G401.6 (cell line): ENCODE results near the gene HES3.
A peak's percentile ranks its signal among the peaks of the same experiment; 100 is the strongest.

Experiments
- FAIRE-seq: peaks from 2 replicates; lab custom pipeline; 2012; peaks lifted over from hg19 to GRCh38; lab: Jason Lieb, UNC

The HES3 gene

DNA sequence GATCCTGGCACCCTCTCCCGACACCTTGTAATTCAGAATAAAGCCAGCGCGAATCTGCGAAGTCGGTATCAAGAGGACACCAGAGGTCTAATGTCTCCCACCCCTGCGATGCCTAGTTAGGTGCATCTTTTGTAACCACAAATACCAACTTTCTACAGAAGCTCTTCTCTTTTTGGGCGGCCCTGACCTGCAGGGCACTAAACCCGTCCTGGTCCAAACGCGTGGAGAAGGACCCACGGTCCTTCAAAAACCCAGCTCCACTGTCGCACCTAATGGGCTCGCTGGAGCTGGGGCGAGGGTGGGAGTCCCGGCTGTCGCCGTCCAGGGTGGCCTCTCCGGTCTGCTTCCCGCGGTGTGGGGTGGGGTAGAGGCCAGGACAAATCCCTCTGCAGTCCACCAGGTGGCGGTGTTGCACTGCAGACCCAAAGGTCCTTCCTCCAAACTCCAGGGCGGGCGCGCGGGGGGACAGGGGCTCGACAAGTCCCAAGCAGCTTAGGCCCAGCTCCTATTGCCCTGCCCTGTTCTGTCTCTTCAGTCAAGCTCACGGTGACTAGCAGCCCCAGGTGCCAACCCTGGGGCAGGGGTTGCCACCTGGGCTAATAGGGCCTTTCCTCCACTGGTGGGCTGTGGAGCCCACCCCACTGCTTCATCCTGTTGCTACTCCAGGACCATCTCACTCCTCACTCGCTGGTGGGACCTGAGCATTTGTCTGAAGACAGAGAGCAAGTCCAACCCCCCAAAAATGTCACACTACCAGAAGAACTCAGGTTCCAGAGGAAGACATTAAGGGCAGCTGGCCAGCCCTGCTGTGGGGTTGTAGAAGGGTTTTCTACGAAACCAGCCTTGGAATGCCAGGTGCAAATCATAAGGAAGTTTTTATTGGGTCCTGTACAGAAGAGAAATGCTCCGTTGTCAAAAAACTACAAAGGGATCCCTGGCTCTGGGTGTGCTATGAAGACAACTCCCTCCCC is 2.8 kb downstream of the HES3 start:
- FAIRE-seq, result no peak

DNA sequence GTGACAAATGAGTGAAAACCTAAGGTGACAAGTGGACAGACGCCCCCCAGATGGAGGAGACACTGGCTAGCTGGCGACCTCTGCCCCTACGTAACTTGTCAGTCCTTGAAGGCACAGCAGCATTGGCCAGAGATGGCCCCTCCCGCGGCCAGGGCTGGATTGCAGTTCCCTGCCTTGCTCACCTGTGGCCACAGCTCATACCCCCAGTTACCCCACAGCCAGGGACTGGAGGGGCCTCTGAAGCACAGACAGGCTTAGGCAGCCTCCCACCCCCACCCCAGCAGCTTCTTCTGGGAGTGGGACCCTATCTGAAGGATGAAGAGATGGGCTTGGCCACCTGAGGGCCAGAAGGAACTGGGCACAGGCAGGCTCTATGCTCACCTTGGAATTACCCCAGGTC is 3.7 kb downstream of the HES3 start:
- no peak for FAIRE-seq

DNA sequence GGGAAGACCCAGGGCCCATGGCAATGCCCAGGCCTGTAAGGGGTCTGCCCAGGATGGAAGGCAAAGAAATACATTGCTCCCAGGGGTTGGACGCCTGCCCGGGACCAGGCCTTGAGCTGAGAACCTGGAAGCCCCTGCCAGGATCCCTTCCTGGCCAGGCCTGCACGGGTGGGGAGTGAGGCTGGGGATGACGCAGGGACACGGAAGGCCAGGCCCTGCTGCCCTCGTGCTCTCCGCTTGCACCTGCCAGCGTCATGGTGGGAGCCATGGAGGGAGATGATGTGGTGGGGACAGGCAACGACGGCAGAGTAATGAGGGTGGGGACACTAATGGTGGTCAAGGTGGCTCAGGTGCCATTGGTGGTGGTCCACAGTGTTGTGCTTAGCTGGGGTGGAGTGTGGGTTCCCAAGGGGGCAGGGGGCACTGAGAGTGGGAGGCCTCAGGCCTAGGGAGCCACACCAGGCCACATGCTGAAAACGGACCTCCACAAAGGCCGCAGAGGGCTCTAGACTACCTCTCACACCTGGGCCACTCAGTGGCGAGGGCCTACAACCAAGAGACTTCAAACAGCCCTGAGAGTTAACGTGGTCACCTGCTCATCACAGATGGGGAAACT is 4.3 kb downstream of the HES3 start:
- FAIRE-seq, result no peak

DNA sequence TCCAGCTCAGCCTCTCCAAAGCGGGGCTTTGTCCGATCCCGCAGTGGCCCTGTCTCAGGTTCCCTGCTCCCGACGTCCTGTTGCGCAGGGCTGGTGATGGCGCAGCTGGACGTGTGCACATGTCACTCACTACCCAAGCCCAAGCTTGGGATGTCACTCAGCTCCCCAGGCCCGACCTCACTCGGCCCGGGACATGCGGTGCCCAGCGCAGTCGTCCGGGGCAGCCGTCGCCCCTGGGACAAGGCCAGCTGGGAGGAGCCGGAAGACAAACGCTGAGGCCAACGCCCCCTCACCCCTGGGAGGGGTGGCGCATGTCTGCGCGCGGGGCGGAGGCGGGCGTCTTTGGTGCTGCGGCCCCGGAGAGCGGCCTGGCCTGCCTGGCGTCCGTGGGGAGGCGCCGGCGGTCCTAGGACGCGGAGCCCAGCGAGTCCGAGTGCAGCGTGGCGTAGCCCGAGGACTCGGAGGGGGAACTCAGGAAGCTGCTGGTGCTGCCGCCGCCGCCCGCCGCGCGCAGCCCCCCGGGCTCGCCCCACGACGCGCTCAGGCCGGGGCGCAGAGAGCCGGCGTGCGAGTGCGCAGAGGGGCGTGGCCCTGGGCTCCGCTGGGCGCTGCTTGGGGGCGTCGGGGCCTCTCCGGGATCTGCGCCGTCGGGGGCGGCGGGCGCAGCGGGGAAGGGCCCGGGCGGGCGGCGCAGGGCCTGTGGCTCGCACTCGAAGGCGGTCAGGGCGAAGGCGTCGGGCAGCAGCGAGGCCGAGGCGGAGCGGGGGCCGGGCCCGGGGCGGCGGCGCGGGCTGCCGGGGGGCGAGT is 5.2 kb downstream of the HES3 start:
- FAIRE-seq, result no peak

DNA sequence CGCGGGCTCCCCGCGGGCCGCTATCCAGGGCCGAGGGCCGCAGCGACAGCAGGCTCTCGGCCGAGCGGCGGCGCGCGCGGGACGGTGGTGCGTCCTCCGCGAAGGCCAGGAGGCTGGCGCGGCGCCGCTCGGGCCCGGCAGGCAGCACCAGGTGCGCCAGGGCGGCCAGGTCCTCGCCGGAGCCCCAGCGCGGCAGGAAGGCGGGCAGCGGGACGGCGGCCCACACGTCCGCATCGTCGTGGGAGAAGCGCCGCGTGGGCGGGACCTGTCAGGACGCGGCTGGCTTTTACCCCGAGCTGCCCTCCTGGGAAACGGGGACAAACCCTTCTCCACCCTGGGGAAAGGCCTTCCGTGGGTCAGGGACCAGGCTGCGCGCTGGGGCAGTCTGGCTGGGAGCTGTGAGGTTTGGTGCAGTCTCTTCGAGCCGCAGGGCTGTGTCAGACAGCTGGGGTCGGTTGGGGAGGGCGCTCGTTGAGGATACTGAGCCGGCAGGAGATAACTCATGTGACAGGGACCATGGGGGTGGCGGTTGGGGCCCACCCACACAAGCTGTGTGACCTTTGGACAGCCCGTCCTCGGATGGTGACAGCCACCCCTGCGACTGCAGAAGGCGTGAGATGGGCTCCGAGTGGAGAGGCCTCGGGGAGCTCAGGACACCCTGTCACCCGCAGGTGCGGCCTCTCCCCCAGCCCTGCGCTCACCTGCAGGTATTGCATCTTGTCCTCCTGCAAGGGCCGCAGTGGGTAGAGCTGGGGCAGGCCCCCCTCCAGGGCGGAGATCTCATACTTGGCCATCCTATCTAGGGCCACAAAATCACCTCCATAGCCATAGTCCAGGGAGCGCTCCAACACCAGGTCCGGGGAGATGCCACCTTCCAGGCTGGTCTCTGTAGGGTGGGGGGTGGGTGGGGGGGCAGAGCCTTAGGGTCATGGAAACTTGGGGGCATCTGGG is 6.0 kb downstream of the HES3 start:
- FAIRE-seq, result no peak

DNA sequence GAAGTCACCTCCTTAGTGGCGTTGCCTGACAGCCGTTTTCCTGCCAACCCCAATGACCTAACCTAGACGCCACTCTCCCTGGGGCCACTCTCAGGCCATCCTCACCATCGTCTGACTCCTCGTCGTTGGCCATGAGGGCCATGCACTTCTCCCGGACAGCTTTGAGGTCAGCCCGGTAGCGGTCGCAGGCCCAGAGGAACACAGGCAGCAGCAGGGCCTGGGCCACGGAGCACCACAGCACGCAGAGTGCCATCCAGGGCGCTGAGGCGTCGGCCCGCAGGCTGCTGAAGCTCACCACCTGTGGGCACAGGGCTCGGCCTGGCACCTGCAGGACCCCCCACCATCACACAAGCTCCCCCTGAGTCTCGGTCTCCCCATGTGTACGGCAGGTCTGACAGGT is 7.3 kb downstream of the HES3 start:
- FAIRE-seq, result no peak

DNA sequence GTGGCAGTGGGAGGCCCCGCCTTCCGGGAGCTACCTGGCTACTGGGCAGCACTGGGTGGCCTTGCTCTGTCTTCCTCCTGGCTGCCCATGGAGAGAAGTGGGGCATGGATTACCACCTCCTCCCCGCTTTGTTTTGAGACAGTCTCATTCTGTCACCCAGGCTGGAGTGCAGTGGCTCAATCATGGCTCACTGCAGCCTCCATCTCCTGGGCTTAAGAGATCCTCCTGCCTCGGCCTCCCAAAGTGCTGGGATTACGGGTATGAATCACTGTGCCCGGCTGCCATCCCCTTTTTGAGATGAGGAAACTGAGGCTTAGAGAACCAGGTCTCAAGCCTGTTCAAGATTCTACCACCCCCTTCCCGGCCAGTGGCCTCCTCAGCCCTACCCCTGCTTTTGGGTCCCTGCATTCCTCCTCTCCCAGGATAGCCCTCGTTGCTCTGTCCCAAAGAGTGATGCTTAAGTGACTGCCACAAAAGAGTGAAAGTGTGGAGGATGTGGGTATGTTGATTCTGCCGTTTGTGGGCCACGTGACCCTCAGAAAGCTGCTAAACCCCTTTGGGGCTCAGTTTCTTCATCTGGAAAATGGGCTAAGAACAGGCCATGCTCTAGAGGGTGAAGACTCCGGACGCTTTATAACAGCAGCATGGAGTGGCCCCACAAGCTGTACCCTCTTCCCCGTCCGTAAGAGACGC is 7.8 kb downstream of the HES3 start:
- no peak for FAIRE-seq

DNA sequence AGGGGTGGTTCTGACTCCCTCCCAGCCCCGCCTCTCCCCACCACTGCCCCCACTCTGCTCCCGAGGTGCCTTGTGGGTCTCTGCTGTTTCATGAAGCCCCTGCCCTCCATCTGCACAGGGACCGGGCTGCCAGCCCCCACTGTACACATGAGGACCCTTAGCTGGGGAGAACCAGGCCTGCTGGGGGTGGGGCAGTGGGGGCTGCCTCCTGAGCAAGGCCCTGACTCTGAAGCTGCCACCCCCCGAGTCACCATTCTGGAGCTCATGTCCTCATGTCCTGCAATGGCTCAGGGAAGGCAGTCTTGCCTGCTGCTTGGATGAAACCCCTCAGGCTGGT is 8.4 kb downstream of the HES3 start:
- FAIRE-seq, result no peak

DNA sequence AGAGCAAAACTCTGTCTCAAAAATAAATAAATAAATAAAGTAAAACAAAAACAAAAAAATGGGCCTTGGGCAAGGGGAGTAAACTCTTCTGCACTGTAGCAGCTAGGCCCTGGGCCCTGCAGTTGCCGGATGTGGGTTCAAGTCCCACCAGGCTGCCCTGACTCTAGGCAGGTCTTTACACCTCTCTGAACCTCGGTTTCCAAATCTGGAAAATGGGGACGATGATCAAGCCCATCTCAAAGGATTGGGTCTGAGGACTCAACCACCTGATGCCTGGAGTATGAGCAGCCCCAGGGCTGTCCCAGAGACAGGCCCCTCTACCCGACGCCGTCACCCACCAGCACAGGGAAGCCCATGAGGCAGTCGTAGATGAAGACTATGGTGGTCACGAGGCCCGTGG is 9.4 kb downstream of the HES3 start:
- FAIRE-seq, result no peak

DNA sequence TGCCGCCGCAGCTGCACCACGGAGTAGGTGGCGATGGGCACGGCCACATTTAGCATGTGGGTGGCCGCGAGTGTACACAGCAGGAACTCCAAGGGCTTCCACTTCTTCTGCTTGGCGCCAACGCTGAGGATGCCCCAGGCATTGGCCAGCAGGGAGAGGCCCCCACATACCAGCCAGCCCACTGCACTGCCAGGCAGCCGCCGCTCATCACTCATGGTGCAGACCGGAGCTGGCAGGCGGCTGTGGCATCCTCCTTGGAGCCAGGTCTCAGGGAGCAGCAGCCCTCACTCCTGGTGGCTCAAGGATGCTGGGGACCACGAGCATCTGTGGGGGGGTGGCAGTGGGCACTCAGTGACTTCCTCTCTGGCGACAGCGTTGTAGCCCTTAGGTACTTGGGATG is 10.7 kb downstream of the HES3 start:
- no peak for FAIRE-seq

DNA sequence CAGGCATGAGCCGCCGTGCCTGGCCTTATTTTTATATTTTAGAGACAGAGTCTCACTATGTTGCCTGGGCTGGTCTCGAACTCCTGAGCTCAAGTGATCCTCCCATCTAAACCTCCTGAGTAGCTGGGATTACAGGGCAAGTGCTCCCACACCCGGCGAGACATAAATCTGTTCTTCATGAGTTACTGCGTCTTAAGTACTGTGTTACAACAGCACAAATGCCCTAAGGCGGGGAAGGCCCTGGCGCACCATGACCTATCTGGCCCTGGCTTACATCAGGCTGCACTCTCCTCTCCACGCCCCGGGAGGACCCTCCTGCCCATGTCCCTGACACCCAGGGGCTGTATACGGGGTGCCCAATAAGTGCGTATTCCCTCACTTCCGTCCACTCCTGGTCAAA is 12.7 kb downstream of the HES3 start:
- FAIRE-seq, result no peak

DNA sequence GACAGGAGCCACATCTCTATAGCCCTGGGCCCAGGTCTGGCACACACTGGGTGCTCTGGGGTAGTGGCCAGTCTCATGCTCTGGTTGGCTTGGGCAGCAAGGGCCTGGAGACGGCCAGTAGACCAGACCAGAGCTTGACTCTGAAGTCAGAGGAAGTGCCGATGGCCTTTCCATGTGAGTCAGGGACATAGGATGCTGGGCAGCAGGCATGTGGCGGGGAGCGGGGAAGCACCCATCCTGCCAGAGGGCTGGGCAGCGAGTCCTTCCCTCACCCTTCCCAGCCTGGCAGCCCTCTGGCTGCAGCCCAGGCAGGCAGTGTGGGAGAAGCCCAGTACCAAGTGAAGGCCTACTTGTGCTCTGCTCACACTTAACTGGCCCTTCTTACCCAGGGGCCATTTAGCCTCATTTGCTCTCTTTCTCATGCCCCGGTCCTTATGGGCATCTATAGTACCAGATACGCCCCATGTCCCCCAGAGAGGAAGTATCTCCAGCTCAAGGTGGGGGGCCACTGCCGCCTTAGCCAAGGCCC is 13.6 kb downstream of the HES3 start:
- FAIRE-seq, result no peak

DNA sequence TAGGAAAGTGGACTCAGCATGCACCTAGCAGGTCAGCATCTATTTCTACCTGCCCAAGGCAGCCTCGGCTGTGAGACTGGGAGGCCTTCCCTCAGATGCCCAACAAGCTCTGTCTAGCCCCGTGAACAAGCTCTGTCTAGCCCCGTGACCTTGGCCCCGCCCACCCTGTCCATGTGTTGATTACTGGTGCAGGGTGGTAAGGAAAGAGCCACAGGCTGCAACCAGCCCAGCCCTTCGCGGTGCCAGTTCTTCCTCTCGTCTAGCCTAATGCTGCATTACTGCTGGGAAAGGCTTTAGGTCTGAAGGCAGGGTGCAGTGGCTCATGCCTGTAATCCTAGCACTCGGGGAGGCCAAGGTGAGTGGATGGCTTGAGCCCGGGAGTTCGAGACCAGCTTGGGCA is 14.7 kb downstream of the HES3 start:
- no peak for FAIRE-seq

DNA sequence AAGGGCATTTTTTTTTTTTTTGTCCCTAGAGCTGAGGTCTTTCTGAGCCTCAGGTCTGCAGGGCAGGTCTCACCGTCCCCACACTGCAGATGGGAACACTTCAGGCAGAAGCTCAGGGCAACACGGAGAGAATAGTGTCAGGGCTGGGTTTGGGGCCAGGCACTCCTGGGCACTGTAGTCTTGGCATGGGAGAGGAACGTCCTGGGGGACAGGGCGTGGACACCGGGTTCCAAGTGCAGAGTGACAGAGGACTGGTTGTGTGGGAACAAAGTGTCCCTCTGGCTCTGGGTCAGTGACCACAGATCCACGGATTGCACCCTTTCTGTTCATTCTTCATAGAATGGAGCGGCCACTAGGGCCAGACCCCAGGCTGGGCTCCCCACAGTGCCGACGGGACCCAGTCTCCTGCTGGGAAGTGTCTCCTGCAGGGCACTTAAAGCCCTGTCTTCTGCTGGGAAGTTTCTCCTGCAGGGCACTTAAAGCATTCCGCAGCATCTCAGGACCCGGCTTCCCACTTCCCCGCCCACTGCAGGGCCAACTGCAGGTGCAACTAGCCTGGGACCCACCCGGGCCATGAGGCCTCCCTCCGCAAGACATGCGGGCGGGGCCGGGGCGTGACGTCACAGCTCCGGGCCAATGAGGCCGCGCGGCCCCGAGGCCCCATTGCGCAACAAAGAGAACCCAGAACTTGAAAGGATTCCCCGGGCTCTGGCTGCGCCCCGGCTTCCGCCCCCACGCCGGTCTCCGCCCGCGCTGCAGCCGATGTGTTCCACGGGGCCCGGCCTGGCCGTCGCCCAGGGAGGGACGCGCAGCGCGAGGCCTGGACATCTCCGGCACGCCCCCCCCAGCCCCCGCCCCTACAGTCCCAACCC is 15.7 kb downstream of the HES3 start:
- peak; percentile 8 for FAIRE-seq

DNA sequence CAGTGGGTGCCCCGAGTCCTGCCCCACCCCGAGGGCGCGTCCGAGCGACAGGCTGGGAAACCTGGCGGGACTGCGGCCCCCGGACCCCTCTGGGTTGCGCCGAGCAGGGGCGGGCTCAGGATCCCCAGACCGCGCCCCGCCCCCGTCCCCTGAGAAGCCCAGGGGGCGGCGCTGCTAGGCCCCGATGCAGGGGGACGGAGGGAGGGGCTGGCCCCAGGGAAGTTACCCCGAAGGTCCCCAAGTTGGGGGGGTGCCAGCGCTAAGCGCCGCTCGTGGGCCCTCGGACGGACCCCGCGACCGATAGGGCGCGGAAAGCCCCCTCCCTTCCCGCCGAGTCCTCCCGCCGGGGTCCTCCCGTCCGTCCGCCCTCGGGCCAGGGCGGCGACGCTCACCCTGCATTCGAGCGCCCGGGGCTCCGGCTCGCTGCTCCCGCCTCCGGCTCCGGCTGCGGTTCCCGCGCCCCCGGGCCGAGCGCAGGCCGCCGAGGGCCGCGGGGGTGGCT is 16.5 kb downstream of the HES3 start:
- FAIRE-seq, result no peak

DNA sequence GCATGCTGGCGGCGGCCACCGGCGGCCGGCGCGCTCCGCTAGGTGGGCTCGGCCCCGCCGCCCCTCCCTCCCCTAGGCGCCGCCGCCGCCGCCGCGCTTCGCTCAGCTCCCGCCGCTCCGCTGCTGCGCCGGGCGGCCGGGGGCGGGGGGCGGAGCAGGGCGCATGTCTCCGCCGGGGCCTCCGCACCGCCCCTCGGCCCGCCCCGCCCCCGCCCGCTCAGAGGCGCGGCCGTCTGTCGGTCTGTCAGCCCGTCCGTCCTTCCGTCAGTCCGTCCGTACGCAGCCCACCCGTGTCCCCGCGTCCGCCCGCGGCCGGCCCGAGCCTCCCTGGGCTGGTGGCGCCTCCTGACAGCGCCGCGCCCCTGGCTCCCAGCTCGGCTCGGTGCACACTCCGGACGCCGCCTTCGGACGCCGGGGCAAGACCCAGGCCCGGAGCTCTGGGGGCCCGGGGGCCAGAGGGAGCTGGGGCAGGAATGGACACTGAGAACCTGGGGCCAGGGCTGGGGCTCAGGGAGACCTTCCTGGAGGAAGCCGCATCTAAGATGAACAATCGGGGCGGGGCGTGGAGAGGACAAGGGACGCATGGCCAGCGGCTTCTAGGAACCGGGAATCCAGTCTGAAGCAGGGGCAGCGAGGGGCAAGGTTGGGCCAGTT is 17.1 kb downstream of the HES3 start, which contains the start of gene GPR153:
TSS of gene GPR153 (minus strand) at position 138 of the 654 bp plus-strand sequence. CDS start 6,193 bp downstream, outside the sequence.
- FAIRE-seq, result no peak

DNA sequence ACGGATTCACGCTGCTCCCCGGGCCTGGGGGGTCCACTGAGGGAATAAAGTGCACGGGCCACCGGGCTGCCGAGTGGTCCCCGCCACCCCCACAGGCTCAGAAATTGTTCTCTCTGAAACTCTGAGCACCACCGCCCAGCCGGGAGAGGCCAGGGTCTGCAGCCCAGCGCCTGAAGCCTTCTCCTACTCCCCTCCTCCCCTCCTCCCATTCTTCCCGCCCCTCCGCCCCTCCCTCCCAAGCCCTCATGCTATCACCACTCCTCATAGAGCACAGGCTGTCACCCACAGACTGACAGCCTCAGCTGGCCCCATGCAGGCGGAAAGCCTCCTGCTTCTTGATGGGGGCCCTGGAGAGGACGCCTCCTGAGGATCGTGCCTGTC is 17.6 kb downstream of the HES3 start:
- no peak for FAIRE-seq

DNA sequence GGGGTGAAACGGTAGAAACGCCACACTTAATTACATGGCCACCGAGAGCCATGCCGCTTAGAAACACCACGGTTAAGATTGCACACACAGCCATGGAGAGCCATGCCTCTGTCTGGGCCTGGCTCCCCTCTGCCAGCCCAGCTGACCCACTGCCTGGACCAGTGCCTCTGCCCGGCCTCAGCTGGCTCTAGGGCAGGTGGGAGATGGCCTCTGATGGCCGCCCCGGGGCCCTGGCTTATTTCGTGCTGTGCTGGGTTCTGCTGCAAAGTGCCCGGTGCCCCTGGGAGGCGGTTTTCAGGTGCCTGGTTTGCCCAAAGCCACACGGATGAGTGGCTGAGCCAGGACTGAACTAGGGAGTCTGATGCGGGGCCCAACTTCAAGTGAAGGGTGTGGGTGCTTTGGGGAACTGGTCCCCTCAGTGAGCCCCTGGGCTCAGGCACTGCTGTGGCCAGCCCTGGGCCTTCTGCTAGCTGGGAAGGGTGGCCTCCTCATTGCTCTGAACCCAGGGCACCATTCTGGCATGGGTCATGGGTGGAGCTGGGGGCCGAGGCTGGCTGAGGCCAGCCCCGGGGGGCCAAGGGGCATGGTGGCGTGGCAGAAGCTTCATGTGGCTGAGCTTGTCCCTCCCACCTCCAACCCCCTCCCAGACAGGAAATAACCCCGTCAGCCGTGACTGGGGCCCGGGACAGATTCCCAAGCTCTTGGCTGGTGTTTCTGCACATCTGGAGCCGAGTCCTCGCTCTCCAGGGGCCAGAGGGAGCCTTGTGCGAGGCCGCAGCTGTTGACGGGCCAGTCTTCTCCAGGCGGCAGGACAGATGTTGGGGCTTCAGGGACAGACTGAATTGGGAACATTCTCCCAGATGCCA is 18.8 kb downstream of the HES3 start:
- FAIRE-seq, result no peak
